ENCODE results near the gene LONRF2.
A peak's percentile ranks its signal among the peaks of the same experiment; 100 is the strongest.

LONRF2 gene

GRCh38 chr2:100274076-100274475, 48.2 kb downstream of the LONRF2 start:
- no peak for DNase-seq

GRCh38 chr2:100273387-100273786, 48.9 kb downstream of the LONRF2 start:
- DNase-seq, result no peak

GRCh38 chr2:100272841-100273329, 49.4 kb downstream of the LONRF2 start:
- no peak for DNase-seq

- DNase-seq, result no peak
These were observed 51.1 kb downstream of the LONRF2 start for GRCh38 chr2:100271210-100271609.

- DNase-seq, result no peak
These were observed 51.7 kb downstream of the LONRF2 start for GRCh38 chr2:100270381-100271146.

- DNase-seq, result no peak
These were observed 52.4 kb downstream of the LONRF2 start for GRCh38 chr2:100269889-100270288.

- DNase-seq, result no peak
These were observed 53.3 kb downstream of the LONRF2 start for GRCh38 chr2:100268986-100269385.

- no peak for DNase-seq
These were observed 54.5 kb downstream of the LONRF2 start for GRCh38 chr2:100267751-100268150.

- DNase-seq, result no peak
These were observed 56.2 kb downstream of the LONRF2 start for GRCh38 chr2:100266126-100266525.

GRCh38 chr2:100265226-100265625, 57.1 kb downstream of the LONRF2 start:
- DNase-seq, result no peak

GRCh38 chr2:100264651-100265050, 57.6 kb downstream of the LONRF2 start:
- no peak for DNase-seq

- DNase-seq, result no peak
These were observed 58.2 kb downstream of the LONRF2 start for GRCh38 chr2:100264121-100264520.

- peak; percentile 65 for DNase-seq
These were observed 59.6 kb downstream of the LONRF2 start for GRCh38 chr2:100262555-100263320.

- no peak for DNase-seq
These were observed 60.3 kb downstream of the LONRF2 start for GRCh38 chr2:100262046-100262445.

GRCh38 chr2:100260712-100261620, 61.3 kb downstream of the LONRF2 start:
- peak; percentile 75 for DNase-seq

GRCh38 chr2:100259106-100259505, 63.2 kb downstream of the LONRF2 start:
- DNase-seq, result no peak

GRCh38 chr2:100257939-100258338, 64.4 kb downstream of the LONRF2 start:
- no peak for DNase-seq

- DNase-seq, result no peak
These were observed 65.5 kb downstream of the LONRF2 start for GRCh38 chr2:100256849-100257248.

- DNase-seq, result no peak
These were observed 65.9 kb downstream of the LONRF2 start for GRCh38 chr2:100256416-100256815.

- DNase-seq, result no peak
These were observed 67.6 kb downstream of the LONRF2 start for GRCh38 chr2:100254646-100255210.

GRCh38 chr2:100253786-100254185, 68.5 kb downstream of the LONRF2 start:
- DNase-seq, result no peak

GRCh38 chr2:100252811-100253698, 69.2 kb downstream of the LONRF2 start:
- DNase-seq, result no peak

Measured in EL (cell line).